ENCODE results near the gene CAPSL. TPM values are rescaled to one million over a fixed set of nuclear protein-coding genes. Genes with fewer than 3 reads are reported as not detected.

CAPSL gene
- total and polyA plus RNA-seq, 2 of the 8 experiments (the other 6 are each of a cell fraction or from before 2014, with no cell fraction given), result not detected

- TF ChIP-seq EZH2 (IDR thresholded peaks at IDR 0.05; ENCODE audit: low read depth, low read length, severe bottlenecking), result no peak
- no peak for TF ChIP-seq CREB1 (IDR thresholded peaks at IDR 0.05)
- no peak for TF ChIP-seq SP1 (IDR thresholded peaks at IDR 0.05; ENCODE audit: low read depth, low read length)
- no peak for TF ChIP-seq TCF12 (IDR thresholded peaks at IDR 0.05; ENCODE audit: low read depth, low read length)
- TF ChIP-seq HDAC2 (IDR thresholded peaks at IDR 0.05; ENCODE audit: borderline replicate concordance in 1 of 2, low read depth in 2 of 2, low read length in 2 of 2), result no peak
- no peak for TF ChIP-seq SP2 (IDR thresholded peaks at IDR 0.05; ENCODE audit: low read length)
Observed at GRCh38 chr5:35861718-35862117, 76.7 kb downstream of the CAPSL start (continued).
